GM18505 (cell line): ENCODE measurements around the gene TAS2R40.

Experiments used
- ATAC-seq: cut with Tn5 transposase; IDR thresholded peaks from one replicate; pipeline ENCODE4 v1.9.1; 2021; ENCODE audit not compliant: unreplicated experiment
- POLR2A ChIP-seq: IDR thresholded peaks from 4 replicates; pipeline ENCODE4 v1.6.1; 2011; ENCODE audit warnings: borderline replicate concordance; ENCODE audit not compliant: insufficient read depth, insufficient read length; ENCODE audit errors: extremely low read depth

Gene TAS2R40

DNA sequence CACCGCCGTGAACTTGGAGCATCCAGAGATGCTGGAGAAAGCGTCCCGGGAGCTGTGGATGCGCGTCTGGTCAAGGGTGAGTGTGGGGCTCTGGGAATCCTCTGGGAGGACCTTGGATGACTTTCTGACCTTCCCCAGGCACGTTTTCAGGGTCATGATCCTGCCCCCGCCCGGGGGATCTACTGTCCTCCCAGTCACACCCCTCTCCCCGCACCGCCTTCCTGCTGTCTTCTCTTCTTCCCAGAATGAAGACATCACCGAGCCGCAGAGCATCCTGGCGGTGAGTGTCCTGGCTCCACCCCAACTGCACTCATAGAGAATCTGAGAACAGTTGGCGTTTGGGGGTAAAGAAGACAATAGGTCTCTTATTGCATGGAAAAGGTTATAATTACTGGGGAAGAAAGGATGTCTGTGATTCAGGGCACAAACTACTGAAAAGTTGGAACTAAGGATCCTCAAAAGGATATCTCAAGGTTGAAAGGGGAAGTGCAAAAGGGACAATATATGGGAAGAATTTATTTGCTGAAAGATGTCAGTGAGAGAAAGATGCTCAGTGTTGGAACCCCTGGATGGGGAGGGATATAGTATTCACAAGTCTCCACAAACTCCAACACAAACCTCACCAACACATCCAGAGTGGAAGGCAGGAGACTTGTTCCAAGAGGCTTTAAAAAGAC is 43.3 kb downstream of the TAS2R40 start:
- no peak for TF ChIP-seq POLR2A
- ATAC-seq = no peak

- ATAC-seq = no peak
- TF ChIP-seq POLR2A = no peak
Measured at GRCh38 chr7:143269251-143269650, 47.4 kb downstream of the TAS2R40 start.

DNA sequence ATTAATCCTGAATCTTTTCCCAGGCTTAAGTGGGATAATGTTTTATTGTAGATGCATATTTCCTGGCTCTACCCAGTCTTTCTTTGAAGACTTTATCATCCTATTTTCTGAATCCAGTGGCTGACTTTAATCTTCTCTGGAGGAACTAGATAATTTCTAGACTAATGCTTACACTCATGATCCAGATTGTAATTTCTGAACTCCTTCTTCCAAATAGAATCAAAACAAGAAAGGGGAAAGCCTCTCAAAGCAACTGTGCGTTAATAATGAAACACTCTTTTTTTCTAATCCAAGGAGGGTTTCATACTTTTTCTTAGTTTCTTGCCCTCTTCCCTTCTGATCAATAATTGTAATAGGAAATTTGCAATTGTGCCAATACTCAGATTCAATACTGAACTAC is 49.4 kb downstream of the TAS2R40 start:
- no peak for ATAC-seq
- TF ChIP-seq POLR2A = no peak
